Loucy (cell line): ENCODE data around the gene GPLD1.

Experiments
- CTCF ChIP-seq: fragments of 200-600 bp; sonication (generic); conservative IDR thresholded peaks from 2 replicates; pipeline ENCODE4 v1.5.1; 2014; ENCODE audit warnings: mild to moderate bottlenecking, antibody characterized with exemption, low read length
- EZH2phosphoT487 ChIP-seq: fragments of 200-600 bp; IDR thresholded peaks from 2 replicates; pipeline ENCODE4 v1.6.1; 2018; ENCODE audit warnings: antibody characterized with exemption, mild to moderate bottlenecking, moderate library complexity, borderline replicate concordance

DNA sequence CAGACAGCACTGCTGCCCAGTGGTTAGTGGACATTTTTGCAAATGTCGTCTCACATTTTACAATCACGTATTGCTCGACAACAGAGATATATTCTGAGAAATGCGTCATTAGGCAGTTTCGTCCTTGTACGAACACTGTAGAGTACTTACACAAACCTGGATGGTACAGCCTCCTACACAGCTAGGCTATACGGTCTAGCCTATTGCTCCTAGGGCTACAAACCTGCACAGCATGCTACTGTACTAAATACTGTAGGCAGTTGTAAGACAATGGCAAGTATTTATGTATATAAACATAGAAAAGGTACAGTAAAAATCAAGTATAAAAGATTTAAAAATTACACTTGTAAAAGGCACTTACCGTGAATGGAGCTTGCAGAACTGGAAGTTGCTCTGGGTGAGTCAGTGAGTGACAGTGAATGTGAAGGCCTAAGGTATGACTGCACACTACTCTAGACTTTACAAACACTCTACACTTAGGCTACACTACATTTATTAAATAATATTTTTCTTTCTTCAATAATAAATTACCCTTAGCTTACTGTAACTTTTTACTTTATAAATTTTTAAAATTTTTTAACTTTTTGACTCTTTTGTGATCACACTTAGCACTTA is 48.5 kb upstream of the GPLD1 start:
- no peak for TF ChIP-seq CTCF
- no peak for TF ChIP-seq EZH2phosphoT487
